Frontal cortex (tissue), 4 donors: ENCODE measurements around the gene RNF213. TPM values are rescaled to one million over a fixed set of nuclear protein-coding genes. Genes with fewer than 3 reads are reported as not detected.
A peak's percentile ranks its signal among the peaks of the same experiment; 100 is the strongest.

Experiments
- DNase-seq, 2 donors: peaks; one replicate each; pipeline ENCODE4 v3.0.0; 2012; ENCODE audit warnings: low spot score in 2 of 2
- FAIRE-seq: peaks from 2 replicates; lab custom pipeline; 2012; peaks lifted over from hg19 to GRCh38; lab: Jason Lieb, UNC
- total RNA-seq: library from RNA; depleted of rRNA; stranded (reverse); fragments of >200 nt; gene quantifications from one replicate; pipeline ENCODE4 v1.2.3, GENCODE V29; 2014
- donor health status: control.
- donor health status: control.
- donor health status: control.

The RNF213 gene
- total RNA-seq, 1 donor from 2014 or later = 12.2 TPM

GRCh38 chr17:80432961-80433550 lies 172.4 kb downstream of the RNF213 start:
- DNase-seq (no peak), FAIRE-seq (no peak)

GRCh38 chr17:80433916-80434666 lies 173.4 kb downstream of the RNF213 start:
- FAIRE-seq (no peak), DNase-seq (no peak)

- FAIRE-seq (no peak), DNase-seq (no peak)
Observed at GRCh38 chr17:80437532-80437931, 176.9 kb downstream of the RNF213 start.

- FAIRE-seq = no peak
Observed at GRCh38 chr17:80438806-80439205, 178.2 kb downstream of the RNF213 start.

GRCh38 chr17:80439499-80439898 lies 178.8 kb downstream of the RNF213 start:
- FAIRE-seq (no peak), DNase-seq (no peak)

More at GRCh38 chr17:80438806-80439205, 178.2 kb downstream of the RNF213 start:
- DNase-seq = no peak

GRCh38 chr17:80441133-80441578 lies 180.5 kb downstream of the RNF213 start:
- FAIRE-seq = no peak
- peak; percentile 60 to 67 for DNase-seq

- FAIRE-seq (no peak), DNase-seq (no peak)
Observed at GRCh38 chr17:80441598-80442322, 181.1 kb downstream of the RNF213 start.

- no peak for DNase-seq
- FAIRE-seq = no peak
Observed at GRCh38 chr17:80442323-80442659, 181.6 kb downstream of the RNF213 start.

GRCh38 chr17:80442764-80443163 lies 182.1 kb downstream of the RNF213 start:
- no peak for DNase-seq
- FAIRE-seq = no peak

- DNase-seq = no peak
- no peak for FAIRE-seq
Observed at GRCh38 chr17:80443498-80443897, 182.8 kb downstream of the RNF213 start.

- no peak for DNase-seq
- FAIRE-seq = no peak
Observed at GRCh38 chr17:80443916-80444643, 183.4 kb downstream of the RNF213 start.

GRCh38 chr17:80444644-80444979 lies 184.0 kb downstream of the RNF213 start:
- no peak for FAIRE-seq
- DNase-seq = no peak

GRCh38 chr17:80445007-80445725 lies 184.5 kb downstream of the RNF213 start:
- no peak for FAIRE-seq
- no peak for DNase-seq

GRCh38 chr17:80445726-80446110 lies 185.1 kb downstream of the RNF213 start:
- DNase-seq (no peak), FAIRE-seq (no peak)

- DNase-seq (no peak), FAIRE-seq (no peak)
Observed at GRCh38 chr17:80446645-80447405, 186.2 kb downstream of the RNF213 start.

- DNase-seq (no peak), FAIRE-seq (no peak)
Observed at GRCh38 chr17:80447790-80448189, 187.1 kb downstream of the RNF213 start.
